SJCRH30 (cell line): ENCODE measurements around the gene DLG5. TPM values are rescaled to one million over a fixed set of nuclear protein-coding genes. Genes with fewer than 3 reads are reported as not detected.
"Not testable (repeated sequence)": the region's sequence is repeated elsewhere in the genome, so short reads cannot be mapped to it uniquely, and the experiment has no call there.

Experiments used
- DNase-seq, 2 experiments: peaks; one replicate each; pipeline ENCODE4 v3.0.0-alpha.2; 2015 to 2020
- H3K27ac ChIP-seq: fragments of 250-450 bp; sonication (Bioruptor Pico); 2 replicates; pipeline ENCODE4 v1.5.1; 2020; ENCODE audit warnings: mild to moderate bottlenecking, moderate library complexity
- H3K27me3 ChIP-seq: fragments of 250-450 bp; sonication (Bioruptor Pico); 2 replicates; pipeline ENCODE4 v1.5.1; 2020; ENCODE audit warnings: mild to moderate bottlenecking, moderate library complexity
- H3K36me3 ChIP-seq: fragments of 250-450 bp; sonication (Bioruptor Pico); 2 replicates; pipeline ENCODE4 v1.5.1; 2020; ENCODE audit warnings: mild to moderate bottlenecking, moderate library complexity
- H3K4me1 ChIP-seq: fragments of 250-450 bp; sonication (Bioruptor Pico); 2 replicates; pipeline ENCODE4 v1.5.1; 2020; ENCODE audit warnings: mild to moderate bottlenecking, moderate library complexity
- H3K4me3 ChIP-seq: fragments of 250-450 bp; sonication (Bioruptor Pico); 2 replicates; pipeline ENCODE4 v1.5.1; 2020; ENCODE audit warnings: mild to moderate bottlenecking, moderate library complexity
- H3K9me3 ChIP-seq: fragments of 250-450 bp; sonication (Bioruptor Pico); replicated peaks from 2 replicates; pipeline ENCODE4 v1.5.1; 2020; ENCODE audit warnings: mild to moderate bottlenecking, moderate library complexity
- total RNA-seq: library from RNA; depleted of rRNA; stranded (reverse); fragments of >200 nt; shearing (Covaris generic); gene quantifications from 2 replicates; pipeline ENCODE4 v1.2.3, GENCODE V29; 2014

DLG5 gene
- total RNA-seq, 1 experiment from 2014 or later: 22.5 TPM

GRCh38 chr10:77774940-77775391 lies 151.6 kb downstream of the DLG5 start:
- no peaks in the 10 kb centered on the region for H3K4me1 ChIP-seq
- no peaks in the 10 kb centered on the region for H3K9me3 ChIP-seq
- H3K36me3 ChIP-seq: no peaks in the 10 kb centered on the region
- H3K27ac ChIP-seq: no peak overlapping the region
- DNase-seq: peak in 1 of 2 experiments; percentile 14
- no peak overlapping the region for H3K4me3 ChIP-seq
- H3K27me3 ChIP-seq: no peaks in the 10 kb centered on the region

GRCh38 chr10:77773631-77774426 lies 152.7 kb downstream of the DLG5 start:
- no peak for DNase-seq
- Histone ChIP-seq H3K9me3 (no peaks in the 10 kb centered on the region), H3K27me3 (no peaks in the 10 kb centered on the region), H3K4me1 (no peaks in the 10 kb centered on the region), H3K27ac (no peak overlapping the region), H3K36me3 (no peaks in the 10 kb centered on the region), H3K4me3 (no peak overlapping the region)

- not testable (repeated sequence) for H3K27me3 ChIP-seq, H3K36me3 ChIP-seq, H3K4me1 ChIP-seq, H3K9me3 ChIP-seq, H3K27ac ChIP-seq, H3K4me3 ChIP-seq, DNase-seq
These were observed 153.5 kb downstream of the DLG5 start for GRCh38 chr10:77772852-77773600.

GRCh38 chr10:77771851-77772250 lies 154.7 kb downstream of the DLG5 start:
- no peak for DNase-seq
- no peaks in the 10 kb centered on the region for H3K9me3 ChIP-seq
- no peak overlapping the region for H3K4me3 ChIP-seq
- H3K27ac ChIP-seq: no peak overlapping the region
- no peaks in the 10 kb centered on the region for H3K36me3 ChIP-seq
- H3K27me3 ChIP-seq: no peaks in the 10 kb centered on the region
- H3K4me1 ChIP-seq: no peaks in the 10 kb centered on the region

GRCh38 chr10:77771450-77771849 lies 155.1 kb downstream of the DLG5 start:
- Histone ChIP-seq H3K9me3 (no peaks in the 10 kb centered on the region), H3K4me1 (no peaks in the 10 kb centered on the region), H3K27me3 (no peaks in the 10 kb centered on the region), H3K27ac (no peak overlapping the region), H3K36me3 (no peaks in the 10 kb centered on the region), H3K4me3 (no peak overlapping the region)
- no peak for DNase-seq

GRCh38 chr10:77770868-77771175 lies 155.7 kb downstream of the DLG5 start:
- Histone ChIP-seq H3K27me3 (no peaks in the 10 kb centered on the region), H3K4me1 (no peaks in the 10 kb centered on the region), H3K36me3 (no peaks in the 10 kb centered on the region), H3K4me3 (no peak overlapping the region), H3K27ac (no peak overlapping the region), H3K9me3 (no peaks in the 10 kb centered on the region)
- no peak for DNase-seq

GRCh38 chr10:77770081-77770867 lies 156.3 kb downstream of the DLG5 start:
- Histone ChIP-seq H3K36me3 (no peaks in the 10 kb centered on the region), H3K4me1 (no peaks in the 10 kb centered on the region), H3K27me3 (no peaks in the 10 kb centered on the region), H3K9me3 (no peaks in the 10 kb centered on the region), H3K27ac (no peak overlapping the region), H3K4me3 (no peak overlapping the region)
- DNase-seq: no peak

- no peaks in the 10 kb centered on the region for H3K27me3 ChIP-seq
- no peak overlapping the region for H3K4me3 ChIP-seq
- H3K9me3 ChIP-seq: no peaks in the 10 kb centered on the region
- H3K36me3 ChIP-seq: no peaks in the 10 kb centered on the region
- H3K4me1 ChIP-seq: no peaks in the 10 kb centered on the region
- no peak for DNase-seq
- H3K27ac ChIP-seq: no peak overlapping the region
These were observed 158.5 kb downstream of the DLG5 start for GRCh38 chr10:77768039-77768438.

GRCh38 chr10:77763453-77764430 lies 162.8 kb downstream of the DLG5 start:
- no peak for DNase-seq
- H3K4me3 ChIP-seq: no peak overlapping the region
- no peaks in the 10 kb centered on the region for H3K4me1 ChIP-seq
- H3K27me3 ChIP-seq: no peaks in the 10 kb centered on the region
- H3K36me3 ChIP-seq: no peaks in the 10 kb centered on the region
- no peaks in the 10 kb centered on the region for H3K9me3 ChIP-seq
- H3K27ac ChIP-seq: no peak overlapping the region

- not testable (repeated sequence) for H3K27me3 ChIP-seq, H3K4me1 ChIP-seq, DNase-seq, H3K36me3 ChIP-seq, H3K9me3 ChIP-seq, H3K27ac ChIP-seq, H3K4me3 ChIP-seq
These were observed 168.1 kb downstream of the DLG5 start for GRCh38 chr10:77758406-77758805.

GRCh38 chr10:77756319-77757232 lies 170.0 kb downstream of the DLG5 start:
- no peaks in the 10 kb centered on the region for H3K9me3 ChIP-seq
- no peak overlapping the region for H3K4me3 ChIP-seq
- no peak overlapping the region for H3K27ac ChIP-seq
- H3K36me3 ChIP-seq: no peaks in the 10 kb centered on the region
- no peaks in the 10 kb centered on the region for H3K27me3 ChIP-seq
- peak; percentile 67 to 80 for DNase-seq
- H3K4me1 ChIP-seq: no peaks in the 10 kb centered on the region; the same call in 1 of the 2 replicates

GRCh38 chr10:77746047-77746707 lies 180.4 kb downstream of the DLG5 start:
- Histone ChIP-seq H3K27ac (no peak overlapping the region), H3K36me3 (no peaks in the 10 kb centered on the region), H3K27me3 (no peaks in the 10 kb centered on the region), H3K4me1 (no peaks in the 10 kb centered on the region), H3K4me3 (no peak overlapping the region), H3K9me3 (no peaks in the 10 kb centered on the region)
- DNase-seq: no peak

- H3K27ac ChIP-seq: no peak overlapping the region
- no peak overlapping the region for H3K4me3 ChIP-seq
- no peaks in the 10 kb centered on the region for H3K36me3 ChIP-seq
- DNase-seq: no peak
- H3K4me1 ChIP-seq: no peaks in the 10 kb centered on the region
- no peaks in the 10 kb centered on the region; the same call in 1 of the 2 replicates for H3K9me3 ChIP-seq
- H3K27me3 ChIP-seq: no peaks in the 10 kb centered on the region
These were observed 182.3 kb downstream of the DLG5 start for GRCh38 chr10:77744245-77744644.
